HL-60 (cell line): ENCODE data around the gene TCF3.

Experiments used
- DNase-seq, 2 experiments: peaks; one replicate each; pipeline ENCODE4 v3.0.0-alpha.2; 2010 to 2020; ENCODE audit warnings: low read depth in 1 of 2, low spot score in 1 of 2
- H3K27ac ChIP-seq: fragments of 250-450 bp; sonication (Bioruptor Pico); replicated peaks from 2 replicates; pipeline ENCODE4 v1.5.1; 2020; ENCODE audit warnings: mild to moderate bottlenecking, moderate library complexity
- H3K27me3 ChIP-seq: fragments of 250-450 bp; sonication (Bioruptor Pico); 2 replicates; pipeline ENCODE4 v1.5.1; 2021; ENCODE audit warnings: mild to moderate bottlenecking, moderate library complexity; ENCODE audit not compliant: insufficient read depth, poor library complexity, severe bottlenecking
- H3K4me3 ChIP-seq: replicated peaks from 2 replicates; pipeline ENCODE4 v1.5.1; 2011; ENCODE audit warnings: mild to moderate bottlenecking, control low read depth, low read length; ENCODE audit not compliant: insufficient read depth
- GABPA ChIP-seq: IDR thresholded peaks from 2 replicates; pipeline ENCODE4 v1.6.1; 2012; ENCODE audit warnings: low read depth
- POLR2AphosphoS5 ChIP-seq: IDR thresholded peaks from 2 replicates; pipeline ENCODE4 v1.6.1; 2012; ENCODE audit warnings: low read depth
- SPI1 ChIP-seq: IDR thresholded peaks from 2 replicates; pipeline ENCODE4 v1.6.1; 2012; ENCODE audit warnings: low read depth, mild to moderate bottlenecking, borderline replicate concordance
- TF ChIP-seq, protein P1 (sequence below): IDR thresholded peaks from one replicate; pipeline ENCODE4 v1.5.1; 2011; ENCODE audit warnings: low read length, control low read depth, inconsistent platforms; ENCODE audit not compliant: insufficient read depth
- TF ChIP-seq, protein P2 (sequence below): IDR thresholded peaks from 2 replicates; pipeline ENCODE4 v1.6.1; 2012; ENCODE audit warnings: low read depth; ENCODE audit not compliant: insufficient replicate concordance

TCF3 gene

DNA sequence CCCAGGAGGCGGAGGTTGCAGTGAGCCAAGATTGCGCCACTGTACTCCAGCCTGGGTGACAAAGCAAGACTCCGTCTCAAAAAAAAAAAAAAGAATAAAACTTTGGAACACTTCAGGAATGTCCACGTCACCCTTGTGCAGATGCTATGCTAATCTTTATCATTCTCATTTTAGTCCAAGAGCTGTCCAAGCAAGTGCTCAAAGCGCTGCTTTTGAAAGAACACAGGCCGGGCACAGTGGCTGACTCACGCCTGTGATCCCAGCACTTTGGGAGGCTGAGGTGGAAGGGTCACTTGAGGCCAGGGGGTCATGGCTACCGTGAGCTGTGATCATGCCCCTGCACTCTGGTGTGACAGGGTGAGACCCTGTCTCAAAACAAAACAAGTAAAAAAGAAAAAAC lies 36.0 kb downstream of the TCF3 start:
- Histone ChIP-seq H3K27ac (no peak overlapping the region), H3K4me3 (no peak overlapping the region), H3K27me3 (no peaks in the 10 kb centered on the region)
- no peak for DNase-seq
- TF ChIP-seq, protein P1, sequence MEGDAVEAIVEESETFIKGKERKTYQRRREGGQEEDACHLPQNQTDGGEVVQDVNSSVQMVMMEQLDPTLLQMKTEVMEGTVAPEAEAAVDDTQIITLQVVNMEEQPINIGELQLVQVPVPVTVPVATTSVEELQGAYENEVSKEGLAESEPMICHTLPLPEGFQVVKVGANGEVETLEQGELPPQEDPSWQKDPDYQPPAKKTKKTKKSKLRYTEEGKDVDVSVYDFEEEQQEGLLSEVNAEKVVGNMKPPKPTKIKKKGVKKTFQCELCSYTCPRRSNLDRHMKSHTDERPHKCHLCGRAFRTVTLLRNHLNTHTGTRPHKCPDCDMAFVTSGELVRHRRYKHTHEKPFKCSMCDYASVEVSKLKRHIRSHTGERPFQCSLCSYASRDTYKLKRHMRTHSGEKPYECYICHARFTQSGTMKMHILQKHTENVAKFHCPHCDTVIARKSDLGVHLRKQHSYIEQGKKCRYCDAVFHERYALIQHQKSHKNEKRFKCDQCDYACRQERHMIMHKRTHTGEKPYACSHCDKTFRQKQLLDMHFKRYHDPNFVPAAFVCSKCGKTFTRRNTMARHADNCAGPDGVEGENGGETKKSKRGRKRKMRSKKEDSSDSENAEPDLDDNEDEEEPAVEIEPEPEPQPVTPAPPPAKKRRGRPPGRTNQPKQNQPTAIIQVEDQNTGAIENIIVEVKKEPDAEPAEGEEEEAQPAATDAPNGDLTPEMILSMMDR, result no peak
- TF ChIP-seq POLR2AphosphoS5 (no peak), GABPA (no peak), SPI1 (no peak)
- TF ChIP-seq, protein P2, sequence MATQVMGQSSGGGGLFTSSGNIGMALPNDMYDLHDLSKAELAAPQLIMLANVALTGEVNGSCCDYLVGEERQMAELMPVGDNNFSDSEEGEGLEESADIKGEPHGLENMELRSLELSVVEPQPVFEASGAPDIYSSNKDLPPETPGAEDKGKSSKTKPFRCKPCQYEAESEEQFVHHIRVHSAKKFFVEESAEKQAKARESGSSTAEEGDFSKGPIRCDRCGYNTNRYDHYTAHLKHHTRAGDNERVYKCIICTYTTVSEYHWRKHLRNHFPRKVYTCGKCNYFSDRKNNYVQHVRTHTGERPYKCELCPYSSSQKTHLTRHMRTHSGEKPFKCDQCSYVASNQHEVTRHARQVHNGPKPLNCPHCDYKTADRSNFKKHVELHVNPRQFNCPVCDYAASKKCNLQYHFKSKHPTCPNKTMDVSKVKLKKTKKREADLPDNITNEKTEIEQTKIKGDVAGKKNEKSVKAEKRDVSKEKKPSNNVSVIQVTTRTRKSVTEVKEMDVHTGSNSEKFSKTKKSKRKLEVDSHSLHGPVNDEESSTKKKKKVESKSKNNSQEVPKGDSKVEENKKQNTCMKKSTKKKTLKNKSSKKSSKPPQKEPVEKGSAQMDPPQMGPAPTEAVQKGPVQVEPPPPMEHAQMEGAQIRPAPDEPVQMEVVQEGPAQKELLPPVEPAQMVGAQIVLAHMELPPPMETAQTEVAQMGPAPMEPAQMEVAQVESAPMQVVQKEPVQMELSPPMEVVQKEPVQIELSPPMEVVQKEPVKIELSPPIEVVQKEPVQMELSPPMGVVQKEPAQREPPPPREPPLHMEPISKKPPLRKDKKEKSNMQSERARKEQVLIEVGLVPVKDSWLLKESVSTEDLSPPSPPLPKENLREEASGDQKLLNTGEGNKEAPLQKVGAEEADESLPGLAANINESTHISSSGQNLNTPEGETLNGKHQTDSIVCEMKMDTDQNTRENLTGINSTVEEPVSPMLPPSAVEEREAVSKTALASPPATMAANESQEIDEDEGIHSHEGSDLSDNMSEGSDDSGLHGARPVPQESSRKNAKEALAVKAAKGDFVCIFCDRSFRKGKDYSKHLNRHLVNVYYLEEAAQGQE, result no peak

DNA sequence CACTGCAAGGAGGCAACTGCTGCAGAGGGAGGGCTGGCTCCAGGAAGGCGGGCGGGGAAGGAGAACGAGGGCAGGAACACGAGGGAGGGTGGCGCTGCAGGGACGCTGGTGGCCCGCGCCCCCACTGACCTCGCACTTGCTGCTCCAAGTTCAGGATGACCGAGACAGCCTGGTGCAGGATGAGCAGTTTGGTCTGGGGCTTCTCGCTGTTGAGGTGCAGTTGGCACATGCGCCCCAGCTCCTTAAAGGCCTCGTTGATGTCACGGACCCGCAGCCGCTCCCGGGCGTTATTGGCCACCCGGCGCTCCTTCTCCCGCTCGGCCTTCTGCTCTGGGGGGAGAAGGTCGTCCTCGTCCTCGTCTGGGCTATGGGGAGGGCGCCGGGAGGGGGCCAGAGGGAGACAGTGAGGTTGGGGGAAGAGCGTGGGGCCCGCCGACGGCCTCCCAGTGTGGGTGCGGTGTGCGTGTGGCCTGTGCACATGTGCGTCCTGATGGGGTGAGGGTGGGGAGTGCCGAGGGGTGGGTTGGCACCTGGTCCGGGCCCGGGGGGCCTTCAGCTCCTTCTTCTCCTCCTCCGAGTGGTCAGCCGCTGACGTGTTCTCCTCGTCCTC lies 37.2 kb downstream of the TCF3 start:
- no peak overlapping the region for H3K4me3 ChIP-seq
- TF ChIP-seq GABPA (no peak), SPI1 (no peak)
- H3K27me3 ChIP-seq, result no peaks in the 10 kb centered on the region
- no peak overlapping the region for H3K27ac ChIP-seq
- no peak for DNase-seq

DNA sequence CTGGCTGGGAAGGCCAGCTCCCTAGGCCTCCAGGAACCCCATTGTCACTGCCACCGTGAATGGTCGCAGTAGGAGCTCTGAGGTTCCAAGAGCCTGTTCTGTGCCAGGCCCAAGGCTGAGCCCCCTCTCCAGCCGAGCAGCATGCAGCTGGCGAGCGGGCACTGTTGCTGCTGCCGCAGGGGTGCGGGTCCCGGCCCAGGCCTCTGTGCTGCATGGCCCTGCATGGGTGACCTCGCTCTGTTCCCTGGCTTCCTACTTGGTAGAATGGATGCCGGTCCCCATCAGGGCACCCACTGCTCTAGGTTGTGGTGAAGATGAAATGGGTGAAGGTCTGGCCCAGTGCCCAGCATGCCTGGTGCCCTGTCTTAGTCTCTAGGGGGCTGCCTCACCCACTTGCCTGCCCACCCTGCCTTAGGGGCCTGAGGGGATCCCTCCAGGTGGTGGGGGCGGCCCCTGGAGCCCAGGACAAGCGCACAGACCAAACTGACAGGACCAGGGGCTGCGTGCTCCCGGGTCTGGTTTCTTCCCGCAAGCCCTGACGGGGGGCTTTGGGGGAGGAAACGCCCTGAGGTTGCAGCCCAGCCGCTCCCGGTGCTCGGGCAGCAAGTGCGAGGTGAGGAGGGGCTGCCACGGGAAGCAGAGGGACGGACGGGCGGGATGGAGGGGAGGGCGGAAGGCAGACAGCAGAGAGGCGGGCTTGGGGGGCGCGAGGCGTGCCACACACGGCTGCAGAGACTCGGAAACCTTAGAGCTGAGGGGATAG lies 38.4 kb downstream of the TCF3 start:
- H3K4me3 ChIP-seq, result no peak overlapping the region
- H3K27ac ChIP-seq, result peak overlapping the region; percentile 34
- no peak for TF ChIP-seq SPI1
- TF ChIP-seq, protein P1, result no peak
- TF ChIP-seq, protein P2, result no peak
- TF ChIP-seq POLR2AphosphoS5, result no peak
- no peak for TF ChIP-seq GABPA
- H3K27me3 ChIP-seq, result no peaks in the 10 kb centered on the region
- DNase-seq, result no peak

DNA sequence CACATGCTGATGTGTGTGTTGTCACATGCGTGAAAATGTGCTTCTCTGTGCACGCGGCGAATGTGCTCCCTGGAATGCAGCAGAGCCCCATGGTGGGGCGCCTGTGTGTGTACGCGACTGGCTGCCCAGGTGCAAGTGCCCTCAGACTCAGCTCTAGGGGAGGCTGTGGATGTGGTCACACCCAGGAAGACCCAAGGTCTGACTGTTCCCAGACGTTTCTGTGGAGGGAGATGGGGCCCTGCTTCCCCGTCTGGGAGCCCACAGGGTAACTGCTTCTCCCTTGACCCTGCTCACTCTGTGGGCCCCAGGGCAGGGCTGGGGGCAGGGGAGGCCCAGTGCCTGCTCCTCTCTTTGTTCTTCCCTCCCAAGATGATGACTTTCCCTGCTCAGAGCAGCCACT lies 39.3 kb downstream of the TCF3 start:
- no peak overlapping the region for H3K4me3 ChIP-seq
- no peaks in the 10 kb centered on the region for H3K27me3 ChIP-seq
- DNase-seq, result peak in 1 of 2 experiments; percentile 57
- TF ChIP-seq, protein P2, result no peak
- no peak for TF ChIP-seq POLR2AphosphoS5
- no peak for TF ChIP-seq GABPA
- TF ChIP-seq SPI1, result no peak
- TF ChIP-seq, protein P1, result no peak
- H3K27ac ChIP-seq, result peak overlapping the region; percentile 34
